H1 (cell line): Measurements from ENCODE around the gene OTUD5. TPM values are rescaled to one million over a fixed set of nuclear protein-coding genes. Genes with fewer than 3 reads are reported as not detected.

Experiments used
- CTCF ChIA-PET: fragments of 300-600 bp; sonication (Branson Sonifier 250); formaldehyde crosslinking; loops from one replicate; lab custom pipeline; 2021; ENCODE audit not compliant: partially characterized antibody; lab: Charles Lee
- POLR2A ChIA-PET: fragments of 300-600 bp; sonication (Branson Sonifier 250); formaldehyde crosslinking; loops from one replicate; lab custom pipeline; 2021; ENCODE audit warnings: inconsistent platforms; ENCODE audit not compliant: partially characterized antibody; lab: Charles Lee
- DNase-seq, 2 experiments: peaks; one replicate each; pipeline versions ENCODE4 v3.0.0 to v3.0.0-alpha.2; 2010 to 2022; ENCODE audit warnings: low spot score in 2 of 2, low read depth in 1 of 2, mixed read lengths in 1 of 2
- FAIRE-seq: peaks from 2 replicates; lab custom pipeline; 2011; peaks lifted over from hg19 to GRCh38; lab: Jason Lieb, UNC
- H2AFZ ChIP-seq: 2 replicates; pipeline ENCODE4 v1.8.1; 2012; ENCODE audit warnings: low read length, inconsistent platforms
- H2AK5ac ChIP-seq: 2 replicates; pipeline ENCODE4 v1.6.1; 2013; ENCODE audit warnings: low read depth, low read length
- H2BK120ac ChIP-seq: replicated peaks from 2 replicates; pipeline ENCODE3; 2013; ENCODE audit warnings: low read depth, low read length, inconsistent platforms
- H2BK12ac ChIP-seq: 2 replicates; pipeline ENCODE4 v1.6.1; 2013; ENCODE audit warnings: low read depth, low read length
- H2BK15ac ChIP-seq: 2 replicates; pipeline ENCODE4 v1.6.1; 2013; ENCODE audit warnings: low read length
- H2BK20ac ChIP-seq: 2 replicates; pipeline ENCODE4 v1.6.1; 2013; ENCODE audit warnings: low read length
- H2BK5ac ChIP-seq: 2 replicates; pipeline ENCODE4 v1.6.1; 2013; ENCODE audit warnings: low read depth, low read length
- H3K14ac ChIP-seq: 2 replicates; pipeline ENCODE4 v1.6.1; 2013; ENCODE audit warnings: inconsistent platforms; ENCODE audit not compliant: insufficient read length
- H3K18ac ChIP-seq: 2 replicates; pipeline ENCODE4 v1.6.1; 2013; ENCODE audit warnings: low read length; ENCODE audit errors: extremely low read depth
- H3K23ac ChIP-seq: 2 replicates; pipeline ENCODE4 v1.6.1; 2013; ENCODE audit warnings: inconsistent platforms; ENCODE audit not compliant: insufficient read length
- H3K23me2 ChIP-seq: 2 replicates; pipeline ENCODE4 v1.6.1; 2013; ENCODE audit warnings: low read depth, low read length
- H3K27ac ChIP-seq: 2 replicates; pipeline ENCODE4 v1.6.1; 2011; ENCODE audit warnings: low read depth, low read length, inconsistent platforms
- H3K27me3 ChIP-seq, 4 experiments: replicated peaks in 1 of 4; 1 replicate in 1 of 4; 2 replicates in 3 of 4; pipeline versions ENCODE4 v1.6.1 to v1.8.1; 2011 to 2013; ENCODE audit warnings: low read length in 3 of 4, mild to moderate bottlenecking in 3 of 4, inconsistent platforms in 2 of 4, mixed read lengths in 2 of 4, moderate library complexity in 1 of 4; ENCODE audit not compliant: control insufficient read depth in 3 of 4, insufficient read depth in 3 of 4; ENCODE audit errors: extremely low read depth in 1 of 4
- H3K36me3 ChIP-seq, 4 experiments: 2 replicates each; pipeline versions ENCODE4 v1.6.1 to v1.8.1; 2011 to 2013; ENCODE audit warnings: mild to moderate bottlenecking in 4 of 4, low read length in 3 of 4, moderate library complexity in 2 of 4, control low read depth in 1 of 4, inconsistent platforms in 1 of 4; ENCODE audit not compliant: insufficient read depth in 4 of 4, control insufficient read depth in 2 of 4
- H3K4ac ChIP-seq: replicated peaks from 2 replicates; pipeline ENCODE3; 2013; ENCODE audit warnings: low read length, low read depth, mixed read lengths, inconsistent platforms; ENCODE audit not compliant: insufficient read length
- H3K4me1 ChIP-seq, 4 experiments: replicated peaks in 1 of 4; 1 replicate in 1 of 4; 2 replicates in 3 of 4; pipeline versions ENCODE4 v1.6.1 to v1.8.1; 2011 to 2013; ENCODE audit warnings: low read length in 3 of 4, inconsistent platforms in 2 of 4, mixed read lengths in 1 of 4; ENCODE audit not compliant: insufficient read depth in 4 of 4, control insufficient read depth in 3 of 4
- H3K4me2 ChIP-seq, 2 experiments: 2 replicates each; pipeline versions ENCODE4 v1.6.1 to v1.8.1; 2011 to 2013; ENCODE audit warnings: low read depth in 2 of 2, low read length in 2 of 2, control low read depth in 1 of 2, inconsistent platforms in 1 of 2, mild to moderate bottlenecking in 1 of 2; ENCODE audit not compliant: insufficient read depth in 1 of 2
- H3K4me3 ChIP-seq, 4 experiments: fragments of 200-600, 300-600 bp in 1 of 4; sonication (generic), shearing (Covaris generic), sonication (Bioruptor Twin) in 1 of 4; 2 replicates each; pipeline versions ENCODE4 v1.5.1 to v1.8.1; 2011 to 2016; ENCODE audit warnings: low read length in 4 of 4, low read depth in 3 of 4, control low read depth in 2 of 4, inconsistent platforms in 2 of 4, mild to moderate bottlenecking in 2 of 4, mixed read lengths in 1 of 4, moderate library complexity in 1 of 4; ENCODE audit not compliant: insufficient read depth in 2 of 4; ENCODE audit errors: extremely low read depth in 1 of 4
- H3K56ac ChIP-seq: replicated peaks from 2 replicates; pipeline ENCODE3; 2013; ENCODE audit warnings: low read depth, mild to moderate bottlenecking, mixed read lengths, low read length, inconsistent platforms; ENCODE audit not compliant: insufficient read length
- H3K79me1 ChIP-seq: 2 replicates; pipeline ENCODE4 v1.6.1; 2013; ENCODE audit warnings: low read depth, low read length, control low read depth
- H3K79me2 ChIP-seq, 2 experiments: 2 replicates each; pipeline versions ENCODE4 v1.6.1 to v1.8.1; 2012 to 2013; ENCODE audit warnings: low read length in 2 of 2, mild to moderate bottlenecking in 2 of 2, inconsistent platforms in 1 of 2; ENCODE audit not compliant: insufficient read depth in 2 of 2, control insufficient read depth in 1 of 2
- H3K9ac ChIP-seq, 4 experiments: replicated peaks in 1 of 4; 1 replicate in 1 of 4; 2 replicates in 3 of 4; pipeline versions ENCODE4 v1.6.1 to v1.8.1; 2011 to 2013; ENCODE audit warnings: low read depth in 3 of 4, low read length in 3 of 4, control low read depth in 2 of 4, mild to moderate bottlenecking in 2 of 4, moderate library complexity in 2 of 4, inconsistent platforms in 1 of 4; ENCODE audit errors: extremely low read depth in 1 of 4
- H3K9me3 ChIP-seq, 2 experiments: 2 replicates each; pipeline versions ENCODE4 v1.6.1 to v1.8.1; 2012 to 2013; ENCODE audit warnings: mild to moderate bottlenecking in 2 of 2, moderate library complexity in 2 of 2, control low read depth in 1 of 2, inconsistent platforms in 1 of 2, low read depth in 1 of 2, low read length in 1 of 2, mixed read lengths in 1 of 2; ENCODE audit not compliant: insufficient read depth in 2 of 2
- H4K20me1 ChIP-seq, 2 experiments: replicated peaks in 1 of 2; 2 replicates each; pipeline versions ENCODE3 to v1.8.1; 2011 to 2013; ENCODE audit warnings: inconsistent platforms in 2 of 2, low read length in 2 of 2, mild to moderate bottlenecking in 1 of 2; ENCODE audit not compliant: insufficient read depth in 2 of 2, control insufficient read depth in 1 of 2
- H4K5ac ChIP-seq: 2 replicates; pipeline ENCODE4 v1.6.1; 2013; ENCODE audit warnings: low read length, low read depth, mixed read lengths, inconsistent platforms; ENCODE audit not compliant: insufficient read length
- H4K8ac ChIP-seq: 2 replicates; pipeline ENCODE4 v1.8.0; 2013; ENCODE audit warnings: mild to moderate bottlenecking, moderate library complexity, low read length, inconsistent platforms; ENCODE audit not compliant: insufficient read depth; ENCODE audit errors: extremely low read depth
- H4K91ac ChIP-seq: replicated peaks from 2 replicates; pipeline ENCODE3; 2013; ENCODE audit warnings: low read length, mixed read lengths, inconsistent platforms; ENCODE audit not compliant: insufficient read length
- ASH2L ChIP-seq: fragments of 200-600, 300-600 bp; sonication (generic); IDR thresholded peaks from one replicate; pipeline ENCODE4 v1.7.1; 2017; ENCODE audit warnings: low read length
- GABPA ChIP-seq: IDR thresholded peaks from 2 replicates; pipeline ENCODE4 v1.6.1; 2011; ENCODE audit warnings: mild to moderate bottlenecking, low read length, moderate library complexity, borderline replicate concordance; ENCODE audit not compliant: insufficient read depth
- KDM5A ChIP-seq: fragments of 200-600 bp; IDR thresholded peaks from 2 replicates; pipeline ENCODE4 v1.7.1; 2012; ENCODE audit warnings: mild to moderate bottlenecking, low read length, inconsistent platforms, mixed read lengths
- POLR2A ChIP-seq, 2 experiments: IDR thresholded peaks; 1 replicate in 1 of 2; 2 replicates in 1 of 2; pipeline ENCODE4 v1.6.1; 2011; ENCODE audit warnings: low read depth in 2 of 2, low read length in 2 of 2, mild to moderate bottlenecking in 2 of 2; ENCODE audit errors: control extremely low read depth in 1 of 2
- POLR2AphosphoS5 ChIP-seq: IDR thresholded peaks from 2 replicates; pipeline ENCODE4 v1.6.1; 2011; ENCODE audit warnings: low read depth, low read length
- RAD21 ChIP-seq, 2 experiments: IDR thresholded peaks in 1 of 2; conservative IDR thresholded peaks in 1 of 2; 2 replicates each; pipeline ENCODE4 v1.6.1; 2011; ENCODE audit warnings: low read depth in 2 of 2, low read length in 2 of 2, improper control_type of control experiment in 1 of 2, inconsistent platforms in 1 of 2, mild to moderate bottlenecking in 1 of 2, moderate library complexity in 1 of 2
- SIX5 ChIP-seq: IDR thresholded peaks from 2 replicates; pipeline ENCODE4 v1.6.1; 2011; ENCODE audit warnings: mild to moderate bottlenecking, low read depth, low read length
- SP2 ChIP-seq: IDR thresholded peaks from 2 replicates; pipeline ENCODE4 v1.6.1; 2012; ENCODE audit warnings: mild to moderate bottlenecking, low read length, inconsistent platforms
- SUZ12 ChIP-seq: fragments of 200-600 bp; sonication (generic); IDR thresholded peaks from 2 replicates; pipeline ENCODE4 v1.6.1; 2012; ENCODE audit warnings: mild to moderate bottlenecking, inconsistent platforms, low read length, moderate library complexity, mixed read lengths
- TAF1 ChIP-seq: IDR thresholded peaks from 2 replicates; pipeline ENCODE4 v1.6.1; 2011; ENCODE audit warnings: mild to moderate bottlenecking, low read depth, low read length
- TCF12 ChIP-seq: IDR thresholded peaks from 2 replicates; pipeline ENCODE4 v1.6.1; 2011; ENCODE audit warnings: low read depth, mild to moderate bottlenecking, low read length
- WGBS, 2 experiments: shearing (Covaris generic) in 1 of 2; methylation state at CpG; one replicate each; pipeline versions ENCODE4 v1.1.6 to v1.1.7; 2013 to 2015; ENCODE audit warnings: low lambda C conversion rate in 2 of 2, mixed read lengths in 2 of 2, inconsistent platforms in 1 of 2, low coverage in 1 of 2, missing lambda C conversion rate in 1 of 2; ENCODE audit not compliant: insufficient replicate concordance in 2 of 2, insufficient coverage in 1 of 2, insufficient read length in 1 of 2; ENCODE audit errors: extremely low coverage in 1 of 2, missing lambda C conversion rate in 1 of 2; 5-methylcytosine and 5-hydroxymethylcytosine counted together
- polyA plus RNA-seq, 7 experiments: library from polyadenylated mRNA; depleted of rRNA in 3 of 7; stranded (reverse) in 5 of 7; unstranded in 2 of 7; fragments of >200 nt in 5 of 7; fragments of 200-250 nt in 2 of 7; gene quantifications; 1 replicate in 5 of 7; 2 replicates in 1 of 7; 4 replicates in 1 of 7; pipeline versions ENCODE4 v1.2.1 to v1.2.3, GENCODE V29; 2011 to 2013; ENCODE audit warnings: missing spikeins in 2 of 7, mixed read lengths in 2 of 7
- total RNA-seq: library from RNA; stranded (reverse); fragmentation: NEBNext Ultra II Directional; extraction: Animal tissue kit (Norgen Biotek cat#: 25700); gene quantifications from 2 replicates; pipeline ENCODE4 v1.2.1, GENCODE V29; 2021

OTUD5 gene
- total and polyA plus RNA-seq, 2 of the 8 experiments (the other 6 are each of a cell fraction or from before 2014, with no cell fraction given) = 46.3 to 53.5 TPM

GRCh38 chrX:48974033-48974432 is 16.6 kb upstream of the OTUD5 start:
- no peak overlapping the region for H4K8ac ChIP-seq
- no peak overlapping the region for H2BK120ac ChIP-seq
- no peak overlapping the region for H3K14ac ChIP-seq
- H3K9ac ChIP-seq = no peak overlapping the region
- H3K23ac ChIP-seq = no peak overlapping the region
- no peak overlapping the region for H3K4me2 ChIP-seq
- no peak overlapping the region for H2AFZ ChIP-seq
- TF ChIP-seq POLR2AphosphoS5 (no peak), GABPA (no peak), TCF12 (no peak), POLR2A (IDR thresholded peaks at IDR 0.05; ENCODE audit: control extremely low read depth in 1 of 2, low read depth in 2 of 2, low read length in 2 of 2) (no peak), TAF1 (no peak), SP2 (no peak), SIX5 (no peak), ASH2L (no peak), SUZ12 (no peak), RAD21 (IDR thresholded peaks at IDR 0.05 in 1 of 2, conservative IDR thresholded peaks at IDR 0.05 in 1 of 2; ENCODE audit: low read depth in 2 of 2, low read length in 2 of 2) (no peak), KDM5A (no peak)
- peaks cover 4% of the 10 kb centered on the region; the same call in 1 of the 2 replicates for H3K23me2 ChIP-seq
- peaks cover 0 to 3% (median 0%) of the 10 kb centered on the region in 4 experiments; a peak in 1 of 7 replicates for H3K4me1 ChIP-seq
- no peak overlapping the region for H4K91ac ChIP-seq
- H3K9me3 ChIP-seq = no peaks in the 10 kb centered on the region
- no peaks in the 10 kb centered on the region for H3K27me3 ChIP-seq
- CTCF ChIA-PET = interaction anchor here (0.8 to 2.5 kb wide), 5 partner anchors 11 to 116 kb away, joined by 3 to 15 read pairs (median 5); no protein-coding TSS in a partner anchor
- peaks cover 2 to 4% of the 10 kb centered on the region in 2 experiments for H4K20me1 ChIP-seq
- 100% methylated on average over 1 of the region's 3 CpGs; no CpG with 5 or more reads in 1 of the 2 experiments for WGBS, 2 experiments
- no peak overlapping the region for H3K56ac ChIP-seq
- H3K4me3 ChIP-seq = no peak overlapping the region
- peaks cover 2 to 26% (median 16%) of the 10 kb centered on the region in 4 experiments; a peak in 5 of 8 replicates for H3K36me3 ChIP-seq
- no peak overlapping the region for H3K4ac ChIP-seq
- H2BK20ac ChIP-seq = no peak overlapping the region
- H2AK5ac ChIP-seq = no peak overlapping the region
- POLR2A ChIA-PET = interaction anchor here (0.8 to 9.0 kb wide), 11 partner anchors 9 to 77 kb away, joined by 3 to 70 read pairs (median 4); partner anchors contain the start of genes GRIPAP1, OTUD5, PQBP1 and TFE3
- no peak overlapping the region for H2BK5ac ChIP-seq
- FAIRE-seq (no peak), DNase-seq (no peak)
- no peaks in the 10 kb centered on the region for H3K79me2 ChIP-seq
- no peak overlapping the region for H2BK12ac ChIP-seq
- no peak overlapping the region for H4K5ac ChIP-seq
- H3K79me1 ChIP-seq = no peaks in the 10 kb centered on the region
- H3K27ac ChIP-seq = no peak overlapping the region
- no peak overlapping the region for H3K18ac ChIP-seq
- H2BK15ac ChIP-seq = no peak overlapping the region
